HFF-Myc (cell line): ENCODE measurements around the gene SGK1.
"Not testable (repeated sequence)": the region's sequence is repeated elsewhere in the genome, so short reads cannot be mapped to it uniquely, and the experiment has no call there.

Experiments used
- DNase-seq: peaks from one replicate; pipeline ENCODE4 v3.0.0-alpha.2; 2011; ENCODE audit warnings: low read depth; ENCODE audit errors: extremely low read depth
- H3K4me3 ChIP-seq: replicated peaks from 2 replicates; pipeline ENCODE4 v1.5.1; 2011; ENCODE audit warnings: low read depth, mild to moderate bottlenecking, control low read depth, low read length
- TF ChIP-seq, protein P1 (sequence below): IDR thresholded peaks from 2 replicates; pipeline ENCODE4 v1.5.1; 2012; ENCODE audit warnings: mild to moderate bottlenecking, low read depth, low read length, control low read depth; ENCODE audit errors: missing control alignments

The SGK1 gene

GRCh38 chr6:134195164-134195906, 122.6 kb downstream of the SGK1 start:
- TF ChIP-seq, protein P1, sequence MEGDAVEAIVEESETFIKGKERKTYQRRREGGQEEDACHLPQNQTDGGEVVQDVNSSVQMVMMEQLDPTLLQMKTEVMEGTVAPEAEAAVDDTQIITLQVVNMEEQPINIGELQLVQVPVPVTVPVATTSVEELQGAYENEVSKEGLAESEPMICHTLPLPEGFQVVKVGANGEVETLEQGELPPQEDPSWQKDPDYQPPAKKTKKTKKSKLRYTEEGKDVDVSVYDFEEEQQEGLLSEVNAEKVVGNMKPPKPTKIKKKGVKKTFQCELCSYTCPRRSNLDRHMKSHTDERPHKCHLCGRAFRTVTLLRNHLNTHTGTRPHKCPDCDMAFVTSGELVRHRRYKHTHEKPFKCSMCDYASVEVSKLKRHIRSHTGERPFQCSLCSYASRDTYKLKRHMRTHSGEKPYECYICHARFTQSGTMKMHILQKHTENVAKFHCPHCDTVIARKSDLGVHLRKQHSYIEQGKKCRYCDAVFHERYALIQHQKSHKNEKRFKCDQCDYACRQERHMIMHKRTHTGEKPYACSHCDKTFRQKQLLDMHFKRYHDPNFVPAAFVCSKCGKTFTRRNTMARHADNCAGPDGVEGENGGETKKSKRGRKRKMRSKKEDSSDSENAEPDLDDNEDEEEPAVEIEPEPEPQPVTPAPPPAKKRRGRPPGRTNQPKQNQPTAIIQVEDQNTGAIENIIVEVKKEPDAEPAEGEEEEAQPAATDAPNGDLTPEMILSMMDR, result no peak
- H3K4me3 ChIP-seq, result no peak overlapping the region
- DNase-seq, result no peak

GRCh38 chr6:134193536-134194498, 124.1 kb downstream of the SGK1 start:
- no peak overlapping the region for H3K4me3 ChIP-seq
- DNase-seq, result no peak
- TF ChIP-seq, protein P1, result no peak

DNA sequence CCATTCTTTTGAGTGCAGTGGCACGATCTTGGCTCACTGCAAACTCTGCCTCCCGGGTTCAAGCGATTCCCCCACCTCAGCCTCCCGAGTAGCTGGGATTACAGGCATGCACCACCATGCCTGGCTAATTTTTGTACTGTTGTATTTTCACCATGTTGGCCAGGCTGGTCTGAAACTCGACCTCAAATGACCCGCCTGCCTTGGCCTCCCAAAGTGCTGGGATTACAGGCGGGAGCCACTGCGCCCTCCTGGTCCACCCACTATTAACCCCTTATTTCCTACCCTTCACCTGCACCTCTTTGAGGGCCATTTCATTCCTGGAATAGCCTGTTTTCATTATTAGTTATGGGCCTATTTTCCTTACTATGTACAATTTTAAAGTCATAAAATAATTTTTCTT, 125.3 kb downstream of the SGK1 start:
- DNase-seq, H3K4me3 ChIP-seq: not testable (repeated sequence)

- TF ChIP-seq, protein P1, result no peak
- no peak overlapping the region for H3K4me3 ChIP-seq
- DNase-seq, result no peak
Measured at GRCh38 chr6:134190883-134191282, 127.0 kb downstream of the SGK1 start.

DNA sequence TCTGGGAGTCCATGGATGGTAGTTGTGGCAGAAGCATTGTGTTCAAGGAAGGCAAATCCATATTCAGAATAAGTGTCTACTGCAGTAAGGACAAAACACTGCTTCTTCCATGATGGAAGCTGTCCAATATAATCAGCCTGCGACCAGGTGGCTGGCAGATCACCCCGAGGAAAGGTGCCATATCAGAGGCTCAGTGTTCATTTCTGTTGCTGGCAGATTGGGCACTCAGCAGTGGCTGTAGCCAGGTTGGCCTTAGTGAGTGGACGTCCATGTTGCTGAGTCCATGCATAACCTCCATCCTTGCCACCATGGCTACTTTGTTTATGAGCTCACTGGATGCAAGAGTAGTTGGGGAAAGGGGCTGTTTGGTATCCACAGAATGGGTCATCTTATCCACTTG, 130.2 kb downstream of the SGK1 start:
- DNase-seq, result no peak
- TF ChIP-seq, protein P1, result no peak
- no peak overlapping the region for H3K4me3 ChIP-seq

GRCh38 chr6:134187154-134187553, 130.8 kb downstream of the SGK1 start:
- TF ChIP-seq, protein P1, result no peak
- H3K4me3 ChIP-seq, result no peak overlapping the region
- DNase-seq, result no peak

GRCh38 chr6:134186355-134186754, 131.6 kb downstream of the SGK1 start:
- H3K4me3 ChIP-seq, result no peak overlapping the region
- TF ChIP-seq, protein P1, result no peak
- DNase-seq, result no peak
